Measurements from ENCODE around the gene SYT17.

SYT17 gene, protein sequence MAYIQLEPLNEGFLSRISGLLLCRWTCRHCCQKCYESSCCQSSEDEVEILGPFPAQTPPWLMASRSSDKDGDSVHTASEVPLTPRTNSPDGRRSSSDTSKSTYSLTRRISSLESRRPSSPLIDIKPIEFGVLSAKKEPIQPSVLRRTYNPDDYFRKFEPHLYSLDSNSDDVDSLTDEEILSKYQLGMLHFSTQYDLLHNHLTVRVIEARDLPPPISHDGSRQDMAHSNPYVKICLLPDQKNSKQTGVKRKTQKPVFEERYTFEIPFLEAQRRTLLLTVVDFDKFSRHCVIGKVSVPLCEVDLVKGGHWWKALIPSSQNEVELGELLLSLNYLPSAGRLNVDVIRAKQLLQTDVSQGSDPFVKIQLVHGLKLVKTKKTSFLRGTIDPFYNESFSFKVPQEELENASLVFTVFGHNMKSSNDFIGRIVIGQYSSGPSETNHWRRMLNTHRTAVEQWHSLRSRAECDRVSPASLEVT
- total RNA-seq, result 0.17 to 0.26 reads per million in 2 donors

DNA sequence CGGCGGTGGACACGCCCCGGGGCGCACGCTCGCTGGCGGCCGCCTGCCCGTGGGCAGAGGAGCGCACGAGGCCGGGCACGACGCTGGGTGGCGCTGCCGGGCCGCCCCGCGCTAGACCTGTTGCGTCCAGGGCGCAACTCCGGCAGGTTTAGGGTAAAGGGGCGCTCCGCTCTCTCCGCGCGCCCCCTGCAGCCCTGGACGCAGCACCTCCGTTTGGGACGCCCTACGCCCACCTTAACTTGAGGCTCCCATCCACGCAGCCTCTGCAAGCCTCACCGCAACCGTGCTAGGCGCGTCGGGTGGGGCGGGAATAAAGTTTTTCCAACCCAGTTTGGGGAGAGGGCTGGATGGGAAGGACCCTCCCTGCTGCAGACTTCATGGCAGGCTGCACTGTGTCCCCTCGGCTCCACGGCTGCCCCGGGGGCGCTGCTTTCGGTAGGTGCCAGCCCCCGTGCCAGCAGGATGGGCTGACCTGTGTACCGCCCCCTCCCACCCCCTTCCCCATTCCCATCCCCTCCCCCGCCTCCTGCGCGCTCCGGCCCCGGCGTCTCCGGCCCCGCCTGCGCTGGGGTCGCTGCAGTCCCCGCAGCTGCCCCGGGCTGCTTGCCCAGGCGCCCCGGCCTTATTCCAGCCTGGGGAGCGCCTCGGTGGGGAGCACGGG is at the start of gene SYT17:
Gene SYT17 (plus strand): TSS at position 531 of the 661 bp plus-strand sequence. CDS start 407 bp downstream, outside the sequence.
- DNase-seq, result no peak

DNA sequence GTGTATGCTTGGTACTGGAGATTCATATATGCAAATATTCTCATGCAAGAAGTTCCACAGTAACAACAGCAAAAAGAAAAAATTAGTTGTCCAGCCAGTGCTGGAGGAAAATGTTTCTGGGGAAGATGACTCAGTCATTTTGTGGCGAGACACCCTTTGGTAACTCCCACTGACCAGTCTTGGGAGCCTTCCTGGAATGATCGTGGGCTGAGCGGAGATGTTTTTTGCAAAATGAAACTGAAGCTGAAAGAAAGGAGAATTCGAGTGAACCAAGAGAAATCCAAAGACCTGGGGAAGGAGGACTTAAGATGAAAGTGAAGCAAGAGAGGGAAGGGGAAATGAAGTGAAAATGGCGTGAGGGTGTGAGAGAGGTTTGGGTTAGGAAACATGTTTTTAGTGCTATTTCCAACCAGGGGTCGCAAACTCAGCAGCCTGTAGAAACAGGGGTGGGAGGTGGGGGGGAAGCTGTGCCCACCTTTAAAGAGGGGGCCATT is 49.1 kb upstream of the SYT17 start:
- DNase-seq, result no peak

DNA sequence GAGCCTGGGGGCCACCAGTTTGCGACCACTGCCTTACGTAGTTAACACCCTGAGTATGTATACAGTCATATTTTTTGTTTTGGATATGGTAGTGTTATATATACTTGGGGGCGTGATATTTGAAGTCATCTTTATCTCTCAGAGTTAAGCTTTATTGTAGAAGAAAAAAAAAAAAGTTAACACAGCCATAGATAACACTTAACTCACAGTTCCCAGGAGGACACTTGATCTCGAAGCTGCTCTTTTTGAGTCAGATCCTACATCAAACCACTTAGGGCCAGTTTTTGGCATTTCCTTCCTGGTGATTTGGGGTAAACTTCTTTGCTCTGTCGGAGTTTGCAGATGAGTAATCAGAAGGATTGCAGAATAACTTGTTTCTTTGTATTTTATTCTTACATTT is 48.5 kb upstream of the SYT17 start:
- DNase-seq, result no peak

DNA sequence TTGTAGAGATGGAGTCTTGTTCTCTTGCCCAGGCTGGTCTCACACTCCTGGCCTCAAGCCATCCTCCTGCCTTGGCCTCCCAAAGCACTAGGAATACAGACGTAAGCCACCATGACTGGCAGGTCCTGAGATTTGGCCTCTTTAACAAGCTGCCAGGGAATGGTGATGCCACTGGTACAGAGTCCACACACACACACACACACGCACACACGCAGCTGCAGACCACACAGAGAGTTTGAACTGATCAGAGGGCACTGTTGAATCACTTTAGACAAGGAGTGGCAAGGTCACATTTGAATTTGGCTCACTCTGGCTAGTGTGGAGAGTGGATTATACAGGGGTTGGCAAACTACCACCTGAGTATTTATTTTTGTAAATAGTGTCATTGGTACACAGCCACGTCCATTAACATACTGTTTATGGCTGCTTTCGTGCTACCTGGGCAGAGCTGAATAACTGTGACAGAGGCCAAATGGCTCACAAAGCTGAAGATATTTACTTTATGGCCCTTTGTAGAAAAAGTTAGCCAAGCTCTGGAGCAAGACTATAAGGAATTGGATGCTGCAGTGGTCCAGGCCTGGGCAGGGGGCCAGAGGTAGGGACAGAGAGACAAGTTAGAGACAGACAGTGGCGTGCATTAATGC is 44.4 kb upstream of the SYT17 start:
- DNase-seq, result no peak

DNA sequence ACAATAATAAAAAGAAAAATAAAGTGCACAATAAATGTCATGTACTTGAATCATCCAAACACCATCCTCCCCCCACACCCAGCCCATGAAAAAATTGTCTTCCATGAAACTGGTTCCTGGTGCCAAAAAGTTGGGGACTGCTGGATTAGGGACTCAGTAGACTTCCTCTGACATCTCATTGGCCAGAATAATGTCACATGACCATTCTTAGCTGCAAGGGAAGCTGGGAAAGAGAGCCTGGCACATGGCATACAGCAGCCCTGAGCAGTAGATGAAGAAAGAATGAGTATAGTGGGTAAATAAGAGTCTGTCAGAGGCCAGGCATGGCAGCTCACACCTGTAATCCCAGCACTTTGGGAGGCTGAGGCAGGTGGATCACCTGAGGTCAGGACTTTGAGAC is 41.7 kb upstream of the SYT17 start:
- no peak for DNase-seq

DNA sequence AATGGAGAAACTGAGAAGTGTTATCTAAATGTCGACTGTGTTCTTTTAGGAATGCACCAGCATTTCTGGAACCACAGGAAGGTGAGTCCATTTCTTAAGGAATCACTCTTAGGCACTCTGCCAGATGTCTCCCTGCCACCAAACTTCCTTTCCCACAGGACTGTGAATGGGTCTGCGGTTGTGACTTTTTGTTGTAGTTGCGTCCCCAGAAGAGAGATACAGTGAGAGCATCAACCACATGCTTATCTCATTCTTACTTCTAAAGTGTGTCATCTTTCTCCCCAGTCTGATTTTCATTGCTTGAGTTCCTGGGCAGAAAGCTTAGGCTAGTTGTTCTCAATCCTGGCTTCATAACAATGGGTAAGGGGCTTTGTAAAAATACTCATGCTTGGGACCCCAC is 40.8 kb upstream of the SYT17 start:
- no peak for DNase-seq

DNA sequence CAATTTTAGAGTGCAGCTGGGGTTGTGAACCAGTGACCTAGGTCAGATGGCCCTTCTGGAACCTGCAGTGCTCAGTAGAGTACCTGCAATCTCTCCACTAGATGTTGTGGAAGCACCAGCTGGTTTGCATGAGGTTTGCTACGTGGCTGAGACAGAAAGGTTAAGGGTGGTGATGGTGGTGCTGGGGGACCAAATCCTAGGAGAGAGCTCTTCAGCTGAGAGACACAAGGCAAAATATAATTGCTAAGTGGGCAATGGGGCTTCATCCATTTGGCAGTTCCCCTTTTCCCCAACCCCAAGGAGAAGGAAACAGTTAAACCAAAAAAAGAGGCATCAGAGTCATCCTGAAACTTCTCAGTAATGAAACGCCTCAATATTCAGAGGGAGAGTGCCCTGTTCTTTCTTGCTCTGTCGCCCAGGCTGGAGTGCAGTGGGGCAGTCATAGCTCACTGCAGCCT is 40.3 kb upstream of the SYT17 start:
- DNase-seq, result no peak

DNA sequence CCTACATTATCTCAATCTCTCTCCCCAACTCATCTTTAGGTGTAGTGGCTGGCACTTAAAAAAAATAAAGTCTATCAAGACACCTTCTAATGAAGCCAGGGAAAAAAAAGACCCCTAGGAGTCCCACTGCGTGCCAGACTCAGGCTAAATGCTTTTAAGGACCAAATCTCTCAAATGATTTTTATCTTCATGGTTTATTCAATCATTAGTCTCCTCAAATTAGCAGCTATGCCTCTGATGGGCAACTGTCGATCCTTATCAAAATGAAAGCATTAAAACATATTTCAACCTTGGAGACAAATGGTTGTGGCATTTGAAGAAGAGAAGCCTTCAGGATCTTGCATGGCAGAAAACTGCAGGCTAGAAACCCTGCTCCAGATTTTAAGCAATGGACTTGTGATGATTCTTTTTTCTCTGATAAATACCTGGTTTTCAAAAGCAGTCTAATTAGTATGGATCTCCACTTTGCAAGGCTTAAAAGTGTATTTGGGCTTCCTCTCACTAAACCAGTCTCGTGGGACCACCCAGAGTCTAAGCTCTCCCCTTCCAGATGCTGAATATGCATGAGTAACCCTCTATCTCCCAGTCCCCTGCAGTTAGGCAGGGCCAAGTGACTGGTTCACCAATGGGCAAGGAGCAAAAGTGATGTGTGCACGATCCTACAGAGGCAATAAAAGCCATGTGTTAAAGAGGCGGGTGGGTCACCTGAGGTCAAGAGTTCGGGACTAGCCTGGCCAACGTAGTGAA is 39.4 kb upstream of the SYT17 start:
- DNase-seq, result no peak

DNA sequence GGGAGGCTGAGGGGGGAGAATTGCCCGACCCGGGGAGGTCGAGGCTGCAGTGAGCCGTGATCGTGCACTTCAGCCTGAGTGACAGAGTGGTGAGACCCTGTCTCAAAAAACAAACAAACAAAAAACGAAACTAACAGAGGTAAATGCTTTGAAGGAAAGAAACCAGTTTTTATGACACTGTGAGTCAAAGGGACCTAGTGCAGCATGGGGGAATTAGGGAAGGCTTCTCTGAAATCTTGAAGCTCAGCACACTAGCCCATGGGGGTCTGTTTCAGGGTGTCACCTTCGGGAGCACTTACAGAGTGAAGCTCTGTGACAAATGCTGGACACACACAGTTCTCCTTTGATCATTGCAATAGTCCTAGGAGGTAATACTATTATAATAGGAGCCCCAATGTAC is 37.7 kb upstream of the SYT17 start:
- DNase-seq, result no peak

DNA sequence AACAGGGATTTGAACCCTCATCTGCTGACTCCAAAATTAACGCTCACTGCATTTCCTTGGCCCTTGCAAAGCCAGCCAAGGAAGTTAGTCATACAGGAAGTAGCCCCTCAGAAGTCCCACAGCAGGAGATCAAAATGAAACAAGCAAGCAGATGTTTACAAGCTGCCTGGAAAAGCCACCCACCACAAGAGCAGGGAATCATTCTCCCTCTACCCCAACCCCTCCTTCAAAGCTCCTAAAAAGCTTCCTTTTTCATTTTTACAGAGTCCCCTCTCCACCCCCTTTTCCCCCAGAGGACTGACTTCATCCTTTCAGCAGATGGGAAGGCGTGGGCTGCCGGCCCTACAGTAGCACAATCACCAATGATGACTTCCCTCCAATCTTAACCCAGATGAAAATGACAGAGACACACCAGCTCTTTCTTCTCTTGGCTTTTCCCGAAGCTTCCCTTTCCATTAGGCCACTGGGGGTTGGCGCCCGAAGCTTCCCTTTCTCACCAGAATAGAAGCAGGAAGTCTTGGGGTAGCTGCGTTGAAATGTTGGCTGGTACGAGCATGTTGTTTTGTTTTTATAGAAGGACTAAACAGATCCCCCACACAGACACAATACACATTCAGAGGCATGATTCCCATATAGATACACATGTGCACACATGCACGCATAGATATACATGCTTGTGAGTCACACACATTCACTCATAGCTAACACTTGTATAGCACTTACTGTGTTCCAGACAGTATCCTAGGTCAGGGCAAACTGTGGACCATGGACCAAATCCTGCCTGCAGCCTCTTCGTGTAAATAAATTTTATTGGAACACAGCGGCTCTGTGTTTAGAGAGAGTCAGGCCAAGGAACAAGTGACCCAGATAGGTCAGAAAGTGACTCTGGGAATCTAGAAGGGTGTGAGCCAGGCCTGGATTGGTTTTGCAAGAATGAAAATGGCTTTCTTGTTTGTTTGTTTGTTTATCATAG is 36.9 kb upstream of the SYT17 start:
- DNase-seq, result no peak

DNA sequence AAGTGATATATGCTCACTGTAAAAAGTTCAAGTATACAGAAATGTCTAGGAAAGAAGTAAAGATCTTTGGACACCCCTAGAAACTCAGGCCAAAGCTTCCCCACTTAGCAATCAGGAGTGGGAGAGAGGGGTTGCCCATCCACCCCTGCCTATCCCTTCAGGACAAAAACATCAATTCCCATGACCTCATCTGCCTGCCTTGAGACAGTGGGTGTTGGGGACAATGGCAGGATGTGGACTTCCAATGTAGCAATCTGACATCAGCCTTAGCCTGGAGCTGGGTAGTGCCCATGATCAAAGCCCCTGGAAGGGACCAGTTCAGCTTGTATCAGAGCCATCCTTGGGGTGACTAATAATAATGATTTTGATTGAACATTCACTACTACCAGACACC is 36.2 kb upstream of the SYT17 start:
- DNase-seq, result no peak

DNA sequence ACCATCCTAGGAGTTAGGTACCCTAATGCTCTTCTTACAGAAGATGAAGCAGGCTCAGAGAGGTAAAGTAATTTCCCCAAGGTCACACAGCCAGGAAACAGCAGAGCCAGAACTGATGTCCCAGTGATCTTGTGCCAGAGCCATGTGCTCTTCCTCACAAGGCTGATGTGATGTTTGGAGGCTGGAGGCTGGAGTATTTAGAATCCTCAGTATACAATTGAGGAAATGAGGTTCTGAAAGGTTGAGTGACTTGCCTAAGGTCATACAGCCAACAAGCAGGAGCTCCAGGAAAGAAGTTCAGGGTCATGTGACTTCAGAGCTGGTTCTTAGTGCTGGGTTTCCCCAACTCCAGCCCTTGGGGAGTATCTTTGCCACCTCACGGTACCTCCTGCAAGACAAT is 35.8 kb upstream of the SYT17 start:
- DNase-seq, result no peak

DNA sequence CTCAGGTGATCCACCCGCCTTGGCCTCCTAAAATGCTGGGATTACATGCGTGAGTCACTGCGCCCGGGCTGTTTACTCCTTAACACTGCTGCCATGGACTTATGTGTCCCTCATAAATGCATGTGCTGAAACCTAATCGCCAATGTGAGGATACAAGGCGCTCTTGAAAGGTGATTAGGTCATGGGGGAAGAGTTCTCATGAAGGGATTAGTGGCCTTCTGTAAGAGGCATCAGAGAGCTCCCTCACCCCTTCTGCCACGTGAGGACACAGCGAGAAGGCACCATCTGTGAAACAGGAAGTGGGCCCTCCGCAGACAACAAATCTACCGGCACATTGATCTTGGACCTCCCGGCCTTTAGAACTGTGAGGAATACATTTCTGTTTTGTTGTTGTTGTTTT is 35.1 kb upstream of the SYT17 start:
- no peak for DNase-seq

DNA sequence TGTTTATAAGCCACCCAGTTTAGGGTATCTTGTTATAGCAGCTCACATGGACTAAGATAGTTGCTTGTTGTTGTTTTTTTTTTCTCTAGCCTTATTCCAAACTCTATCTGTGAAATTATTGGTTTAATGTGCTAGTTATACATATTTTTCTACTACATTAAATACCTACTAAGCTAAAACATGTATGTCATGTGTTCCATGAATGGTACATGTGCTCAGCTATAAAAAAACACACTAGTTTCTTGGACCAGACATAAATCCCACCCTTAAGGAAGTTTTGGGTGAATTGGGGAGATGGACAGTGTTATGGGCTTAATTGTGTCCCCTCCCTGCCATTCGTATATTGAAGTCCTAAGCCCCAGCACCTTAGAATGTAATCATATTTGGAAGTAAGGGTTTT is 34.4 kb upstream of the SYT17 start:
- no peak for DNase-seq

DNA sequence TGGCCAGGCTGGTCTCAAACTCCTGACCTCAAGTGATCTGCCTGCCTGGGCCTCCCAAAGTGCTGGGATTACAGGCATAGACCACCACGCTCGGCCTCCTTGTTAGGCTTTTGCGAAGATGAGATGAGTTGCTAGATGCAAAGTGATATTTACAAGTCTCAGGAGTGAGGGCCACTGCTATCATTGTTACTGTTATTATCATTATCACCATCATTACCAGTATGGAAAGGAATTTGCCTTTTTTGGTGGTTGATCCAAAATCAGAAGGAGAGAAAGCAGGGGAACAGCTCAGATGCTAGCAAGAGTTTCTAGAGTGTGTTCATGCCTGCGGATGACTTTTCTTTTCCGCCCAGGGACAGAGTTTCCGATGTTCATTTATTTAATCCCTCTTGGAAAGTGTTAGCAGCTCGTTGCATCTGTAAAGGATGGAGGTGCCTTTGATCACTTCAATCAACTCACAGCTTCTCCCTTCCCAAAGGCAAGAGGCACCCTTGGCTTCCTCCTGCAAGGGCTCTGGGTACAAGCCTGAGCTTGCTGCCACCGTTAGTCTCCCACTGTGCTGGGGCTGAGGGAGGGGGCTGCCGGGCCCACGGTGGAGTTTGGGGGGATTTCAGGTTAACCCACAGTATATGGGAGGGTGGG is 32.7 kb upstream of the SYT17 start:
- DNase-seq, result no peak

DNA sequence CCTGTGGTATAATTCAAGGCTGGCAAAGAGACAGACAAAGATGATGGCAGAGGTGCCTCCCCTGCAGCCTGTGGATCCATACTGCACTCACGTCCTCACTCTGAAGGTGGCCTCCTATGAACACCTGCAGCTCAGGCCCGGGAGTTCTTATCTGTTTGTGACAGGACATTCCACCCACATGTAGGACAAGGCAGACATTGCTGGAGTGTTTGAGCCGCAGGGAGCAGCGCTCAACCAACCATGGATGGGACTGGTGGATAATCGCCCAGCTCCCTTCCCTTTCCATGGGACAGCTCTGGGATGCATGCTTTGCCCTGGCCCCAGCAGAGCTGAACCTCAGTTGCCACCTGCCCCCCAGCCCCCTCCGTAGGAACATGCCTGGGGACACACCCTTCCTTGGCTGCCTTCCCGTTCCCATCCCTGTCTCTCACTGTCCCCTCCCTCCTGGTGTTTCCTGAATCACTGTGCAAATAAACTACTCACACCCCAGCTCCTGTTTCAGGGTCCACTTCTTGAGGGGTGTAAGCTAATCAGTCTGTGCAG is 32.1 kb upstream of the SYT17 start:
- no peak for DNase-seq

DNA sequence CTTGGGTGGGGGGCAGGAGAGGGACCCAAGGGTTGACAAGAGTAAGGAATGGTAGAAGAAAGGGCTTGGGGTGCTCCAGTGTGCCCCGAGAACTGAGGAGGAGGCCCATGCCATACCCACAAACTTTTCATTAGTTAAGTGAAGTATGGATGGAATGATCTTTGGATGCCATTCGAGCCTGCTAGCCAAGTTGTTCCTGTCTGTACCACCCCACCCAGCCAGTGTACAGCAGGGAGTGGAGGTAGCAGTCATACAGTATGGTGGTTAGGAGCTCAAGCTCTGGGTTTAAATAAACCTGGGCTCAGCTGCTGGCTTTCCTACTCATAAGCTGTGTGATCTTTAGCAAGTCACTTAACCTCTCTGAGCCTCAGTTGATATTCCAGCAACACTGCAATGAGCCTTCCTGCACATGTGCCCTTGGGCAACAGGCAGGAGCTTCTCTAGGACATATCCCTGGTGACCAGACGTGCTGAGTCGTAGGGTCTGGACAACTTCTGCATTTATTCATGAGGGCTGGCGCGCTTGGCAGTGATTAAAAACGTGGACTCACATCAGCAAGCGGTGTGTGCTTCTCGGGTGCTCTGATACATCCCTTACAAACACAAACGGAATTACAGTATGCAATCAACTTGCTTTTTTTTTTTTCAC is 31.4 kb upstream of the SYT17 start:
- no peak for DNase-seq

DNA sequence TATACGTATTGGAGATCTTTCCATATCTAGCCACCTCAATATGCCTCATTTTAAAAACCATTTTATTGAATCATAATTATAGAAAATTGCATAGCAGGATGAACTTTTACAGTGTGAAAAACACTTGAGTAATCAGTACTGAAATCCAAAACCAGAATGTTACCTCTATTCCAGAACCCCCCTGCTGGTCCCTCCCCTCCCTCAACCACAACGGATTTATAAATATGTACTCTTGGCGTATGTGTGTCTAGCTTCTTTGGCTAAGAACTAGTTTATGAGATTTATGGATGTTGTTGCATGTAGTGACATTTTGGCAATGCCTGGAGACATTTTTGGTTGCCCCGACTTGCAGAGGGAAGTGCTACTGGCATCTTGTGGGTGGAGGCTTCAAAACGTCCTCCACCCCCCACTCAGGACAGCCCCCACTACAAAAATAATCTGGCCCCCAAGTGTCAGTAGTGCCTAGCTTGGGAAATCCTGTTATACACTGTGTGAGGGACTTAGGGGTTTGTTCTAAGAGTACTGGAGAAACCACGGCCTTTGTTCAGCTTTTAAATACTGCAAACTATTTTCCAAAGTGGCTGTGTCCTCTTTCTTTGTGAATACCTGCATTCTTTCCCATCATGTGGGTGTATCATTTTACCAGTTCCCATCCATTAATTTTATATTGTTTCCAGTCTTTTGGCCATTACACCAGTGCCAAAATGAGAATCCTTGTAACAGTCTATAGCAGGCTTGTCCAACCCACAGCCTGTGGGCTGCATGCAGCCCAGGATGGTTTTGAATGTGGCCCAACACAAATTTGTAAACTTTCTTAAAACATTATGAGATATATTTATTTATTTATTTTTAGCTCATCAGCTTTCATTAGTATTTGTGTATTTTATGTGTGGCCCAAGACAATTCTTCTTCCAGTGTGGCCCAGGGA is 30.6 kb upstream of the SYT17 start:
- DNase-seq, result no peak

DNA sequence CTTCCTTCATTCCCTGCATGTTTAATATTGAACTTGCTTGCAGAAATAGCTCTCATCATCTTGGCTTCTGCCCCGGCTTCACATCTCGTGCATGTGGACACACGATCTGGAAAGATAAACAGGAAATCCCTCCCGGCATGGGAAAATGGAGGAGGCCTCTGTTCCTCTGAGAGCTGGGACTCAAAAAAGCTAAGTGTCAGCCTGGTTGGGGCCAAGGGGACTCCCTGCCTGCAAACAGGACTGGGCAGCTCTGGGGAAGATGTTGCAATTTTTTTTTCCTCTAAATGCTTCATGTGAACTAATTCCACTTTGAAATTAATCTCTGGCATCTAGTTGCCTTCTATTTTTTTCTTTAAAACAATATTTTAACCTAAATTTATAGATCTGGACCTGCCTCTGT is 29.4 kb upstream of the SYT17 start:
- no peak for DNase-seq
